OCI-LY7 (cell line): Measurements from ENCODE around the gene SVOPL. TPM values are rescaled to one million over a fixed set of nuclear protein-coding genes. Genes with fewer than 3 reads are reported as not detected.

Experiments
- BruUV-seq: library from RNA; stranded (reverse); fragments of 400-500 nt; replicated peaks from 2 replicates; lab custom pipeline; 2021; lab: Mats Ljungman, UMichigan
- CTCF ChIA-PET: fragments of 300-600 bp; sonication (Branson Sonifier 250); formaldehyde crosslinking; loops from one replicate; lab custom pipeline; 2022; ENCODE audit warnings: antibody characterized with exemption; ENCODE audit not compliant: unreplicated experiment; lab: Charles Lee
- POLR2A ChIA-PET: fragments of 300-600 bp; sonication (Branson Sonifier 250); formaldehyde crosslinking; loops from one replicate; lab custom pipeline; 2022; ENCODE audit warnings: antibody characterized with exemption; lab: Charles Lee
- DNase-seq: peaks from one replicate; pipeline ENCODE4 v3.0.0-alpha.2; 2015; ENCODE audit warnings: low spot score
- H2AFZ ChIP-seq: fragments of 200-600 bp; sonication (generic), shearing (Covaris generic); 2 replicates; pipeline ENCODE4 v1.6.1; 2014; ENCODE audit warnings: mild to moderate bottlenecking, antibody characterized with exemption, low read length, moderate library complexity
- H3K27ac ChIP-seq: fragments of 200-600 bp; sonication (generic); 2 replicates; pipeline ENCODE4 v1.5.1; 2014; ENCODE audit warnings: mixed run types, low read depth, mild to moderate bottlenecking, moderate library complexity, low read length, inconsistent platforms; ENCODE audit not compliant: poor library complexity, severe bottlenecking
- H3K36me3 ChIP-seq: fragments of 200-600 bp; sonication (generic); 2 replicates; pipeline ENCODE4 v1.6.1; 2014; ENCODE audit warnings: mild to moderate bottlenecking, antibody characterized with exemption, low read length, moderate library complexity, mixed read lengths; ENCODE audit not compliant: insufficient read depth
- H3K4me1 ChIP-seq: fragments of 200-600 bp; sonication (generic); 2 replicates; pipeline ENCODE4 v1.5.1; 2014; ENCODE audit warnings: mild to moderate bottlenecking, low read length; ENCODE audit not compliant: insufficient read depth, poor library complexity, severe bottlenecking
- H3K4me2 ChIP-seq: fragments of 200-600 bp; sonication (generic); 2 replicates; pipeline ENCODE4 v1.6.1; 2014; ENCODE audit warnings: mild to moderate bottlenecking, low read length
- H3K4me3 ChIP-seq: fragments of 200-600 bp; sonication (generic); 2 replicates; pipeline ENCODE4 v1.5.1; 2014; ENCODE audit warnings: mild to moderate bottlenecking, low read depth, low read length; ENCODE audit not compliant: poor library complexity, severe bottlenecking
- H3K79me2 ChIP-seq: fragments of 200-600 bp; sonication (generic); 2 replicates; pipeline ENCODE4 v1.6.1; 2016; ENCODE audit warnings: low read depth, mild to moderate bottlenecking, low read length, moderate library complexity, mixed read lengths; ENCODE audit not compliant: insufficient read depth
- H3K9me2 ChIP-seq: fragments of 200-600 bp; sonication (generic); 2 replicates; pipeline ENCODE4 v1.6.1; 2016; ENCODE audit warnings: mild to moderate bottlenecking, low read length, mixed read lengths; ENCODE audit not compliant: insufficient read depth
- H3K9me3 ChIP-seq: fragments of 200-600 bp; sonication (generic); 2 replicates; pipeline ENCODE4 v1.6.1; 2014; ENCODE audit warnings: mild to moderate bottlenecking, mixed run types, low read length, mixed read lengths
- H4K20me1 ChIP-seq: fragments of 200-600 bp; sonication (generic); 2 replicates; pipeline ENCODE4 v1.6.1; 2014; ENCODE audit warnings: mild to moderate bottlenecking, antibody characterized with exemption, low read length, moderate library complexity, mixed read lengths; ENCODE audit not compliant: insufficient read depth
- EZH2phosphoT487 ChIP-seq: fragments of 200-600 bp; sonication (generic); IDR thresholded peaks from 2 replicates; pipeline ENCODE4 v1.6.1; 2018; ENCODE audit warnings: low read depth, borderline replicate concordance, mild to moderate bottlenecking, mixed run types, antibody characterized with exemption, low read length, moderate library complexity, mixed read lengths
- intact Hi-C: fragments of 100-400 bp; cut with micrococcal nuclease; formaldehyde crosslinking; loops from one replicate; pipeline ENCODE4 v1.10.0; 2022; ENCODE audit not compliant: unreplicated experiment
- total RNA-seq, 2 experiments: library from RNA; depleted of rRNA in 1 of 2; stranded (reverse); fragments of >200 nt in 1 of 2; shearing (Covaris generic) in 1 of 2; gene quantifications; 2 replicates each; pipeline ENCODE4 v1.2.3, GENCODE V29; 2014 to 2022
- TF ChIP-seq, protein P1 (sequence below): fragments of 200-600 bp; sonication (generic); conservative IDR thresholded peaks from 2 replicates; pipeline ENCODE4 v1.5.1; 2014; ENCODE audit warnings: mild to moderate bottlenecking, antibody characterized with exemption, low read length, moderate library complexity, mixed read lengths

Gene SVOPL
- total RNA-seq, 2 experiments from 2014 or later, result not detected

DNA sequence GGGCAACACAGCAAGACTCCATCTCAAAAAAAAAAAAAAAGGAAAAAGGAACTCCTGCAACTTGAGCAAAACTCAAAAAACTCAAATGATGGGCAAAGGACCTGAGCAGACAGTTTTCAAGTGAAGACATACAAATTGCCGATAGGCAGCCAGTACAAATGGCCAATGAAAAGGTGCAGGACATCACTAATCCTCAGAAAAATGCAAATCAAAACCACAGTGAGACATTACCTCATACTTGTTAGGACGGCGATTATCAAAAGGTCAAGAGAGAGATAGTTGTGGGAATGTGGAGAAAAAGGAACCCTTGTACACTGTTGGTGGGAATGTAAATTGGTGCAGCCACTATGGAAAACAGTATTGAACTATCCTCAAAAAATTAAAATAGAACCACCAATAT is 16.8 kb downstream of the SVOPL start:
- no TSS peak for BruUV-seq
- intact Hi-C loops, result no loop called here
- H3K79me2 ChIP-seq, result no peaks in the 10 kb centered on the region
- no peak for DNase-seq
- POLR2A ChIA-PET, result no interaction called here
- no peaks in the 10 kb centered on the region for H3K36me3 ChIP-seq
- H2AFZ ChIP-seq, result no peak overlapping the region
- no peaks in the 10 kb centered on the region for H3K9me2 ChIP-seq
- H3K4me3 ChIP-seq, result no peak overlapping the region
- TF ChIP-seq, protein P1, sequence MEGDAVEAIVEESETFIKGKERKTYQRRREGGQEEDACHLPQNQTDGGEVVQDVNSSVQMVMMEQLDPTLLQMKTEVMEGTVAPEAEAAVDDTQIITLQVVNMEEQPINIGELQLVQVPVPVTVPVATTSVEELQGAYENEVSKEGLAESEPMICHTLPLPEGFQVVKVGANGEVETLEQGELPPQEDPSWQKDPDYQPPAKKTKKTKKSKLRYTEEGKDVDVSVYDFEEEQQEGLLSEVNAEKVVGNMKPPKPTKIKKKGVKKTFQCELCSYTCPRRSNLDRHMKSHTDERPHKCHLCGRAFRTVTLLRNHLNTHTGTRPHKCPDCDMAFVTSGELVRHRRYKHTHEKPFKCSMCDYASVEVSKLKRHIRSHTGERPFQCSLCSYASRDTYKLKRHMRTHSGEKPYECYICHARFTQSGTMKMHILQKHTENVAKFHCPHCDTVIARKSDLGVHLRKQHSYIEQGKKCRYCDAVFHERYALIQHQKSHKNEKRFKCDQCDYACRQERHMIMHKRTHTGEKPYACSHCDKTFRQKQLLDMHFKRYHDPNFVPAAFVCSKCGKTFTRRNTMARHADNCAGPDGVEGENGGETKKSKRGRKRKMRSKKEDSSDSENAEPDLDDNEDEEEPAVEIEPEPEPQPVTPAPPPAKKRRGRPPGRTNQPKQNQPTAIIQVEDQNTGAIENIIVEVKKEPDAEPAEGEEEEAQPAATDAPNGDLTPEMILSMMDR, result no peak
- TF ChIP-seq EZH2phosphoT487, result no peak
- CTCF ChIA-PET, result no interaction called here
- H3K9me3 ChIP-seq, result no peaks in the 10 kb centered on the region
- no peak overlapping the region for H3K27ac ChIP-seq
- H4K20me1 ChIP-seq, result no peaks in the 10 kb centered on the region
- H3K4me2 ChIP-seq, result no peak overlapping the region
- no peaks in the 10 kb centered on the region for H3K4me1 ChIP-seq

DNA sequence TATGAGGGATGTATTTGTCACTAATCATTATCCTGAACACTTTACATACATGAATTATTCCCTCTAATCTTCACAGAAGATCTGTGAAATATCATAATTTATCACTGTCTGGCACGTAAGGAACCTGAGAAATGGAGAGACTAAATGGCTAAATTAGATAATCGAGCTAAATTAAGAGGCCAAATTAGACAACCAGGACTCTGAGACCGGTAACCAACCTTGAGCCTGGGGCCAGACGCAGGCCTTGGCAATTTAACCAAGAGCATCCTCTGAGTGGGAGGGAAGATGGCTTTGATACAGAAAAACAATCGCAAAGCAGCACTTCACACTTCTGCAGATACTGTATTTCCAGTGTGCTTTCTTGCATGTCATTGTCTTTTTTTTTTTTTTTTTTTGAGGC is 21.4 kb downstream of the SVOPL start:
- TF ChIP-seq, protein P1, result no peak
- TF ChIP-seq EZH2phosphoT487, result no peak
- Histone ChIP-seq H3K4me3 (no peak overlapping the region), H3K4me2 (no peak overlapping the region), H3K79me2 (no peaks in the 10 kb centered on the region), H2AFZ (no peak overlapping the region), H3K27ac (no peak overlapping the region), H3K4me1 (no peaks in the 10 kb centered on the region), H3K9me2 (no peaks in the 10 kb centered on the region), H4K20me1 (no peaks in the 10 kb centered on the region), H3K9me3 (no peaks in the 10 kb centered on the region), H3K36me3 (no peaks in the 10 kb centered on the region)
- no TSS peak for BruUV-seq
- ChIA-PET CTCF (no interaction called here), POLR2A (no interaction called here)
- no peak for DNase-seq
- intact Hi-C loops, result no loop called here

DNA sequence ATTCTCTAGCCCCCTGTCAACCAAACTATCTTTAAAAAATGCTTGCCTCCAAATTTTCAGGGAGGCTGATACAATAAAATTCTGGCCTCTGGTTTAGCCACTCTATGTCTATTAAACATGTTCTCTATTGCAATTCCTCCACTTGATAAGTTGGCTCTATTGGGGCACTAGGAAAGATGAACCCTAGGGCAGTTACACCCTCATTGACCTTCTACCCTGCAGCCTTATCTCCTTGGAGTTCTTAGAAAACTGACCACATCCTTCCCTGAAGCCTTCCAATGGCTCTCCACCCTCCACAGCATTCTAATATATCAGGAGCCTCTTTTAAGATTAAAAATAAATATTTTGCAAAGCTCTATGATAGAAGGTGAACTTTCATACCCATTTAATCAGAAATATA is 30.6 kb downstream of the SVOPL start:
- BruUV-seq, result no TSS peak
- ChIA-PET CTCF (no interaction called here), POLR2A (no interaction called here)
- TF ChIP-seq EZH2phosphoT487, result no peak
- TF ChIP-seq, protein P1, result no peak
- H3K36me3 ChIP-seq, result no peaks in the 10 kb centered on the region
- H3K9me2 ChIP-seq, result no peaks in the 10 kb centered on the region
- no peaks in the 10 kb centered on the region for H3K79me2 ChIP-seq
- H4K20me1 ChIP-seq, result no peaks in the 10 kb centered on the region
- H3K27ac ChIP-seq, result no peak overlapping the region
- DNase-seq, result no peak
- H2AFZ ChIP-seq, result no peak overlapping the region
- no peak overlapping the region for H3K4me3 ChIP-seq
- no peak overlapping the region for H3K4me2 ChIP-seq
- no peaks in the 10 kb centered on the region for H3K4me1 ChIP-seq
- H3K9me3 ChIP-seq, result no peaks in the 10 kb centered on the region
- intact Hi-C loops, result no loop called here
